ENCODE results near the gene KLC4. TPM values are rescaled to one million over a fixed set of nuclear protein-coding genes. Genes with fewer than 3 reads are reported as not detected.
A peak's percentile ranks its signal among the peaks of the same experiment; 100 is the strongest.
"Not testable (repeated sequence)": the region's sequence is repeated elsewhere in the genome, so short reads cannot be mapped to it uniquely, and the experiment has no call there.

KLC4 gene
- polyA plus RNA-seq, 2 of the 4 experiments (the other 2 are of a cell fraction), result 8.4 to 9.9 TPM

DNA sequence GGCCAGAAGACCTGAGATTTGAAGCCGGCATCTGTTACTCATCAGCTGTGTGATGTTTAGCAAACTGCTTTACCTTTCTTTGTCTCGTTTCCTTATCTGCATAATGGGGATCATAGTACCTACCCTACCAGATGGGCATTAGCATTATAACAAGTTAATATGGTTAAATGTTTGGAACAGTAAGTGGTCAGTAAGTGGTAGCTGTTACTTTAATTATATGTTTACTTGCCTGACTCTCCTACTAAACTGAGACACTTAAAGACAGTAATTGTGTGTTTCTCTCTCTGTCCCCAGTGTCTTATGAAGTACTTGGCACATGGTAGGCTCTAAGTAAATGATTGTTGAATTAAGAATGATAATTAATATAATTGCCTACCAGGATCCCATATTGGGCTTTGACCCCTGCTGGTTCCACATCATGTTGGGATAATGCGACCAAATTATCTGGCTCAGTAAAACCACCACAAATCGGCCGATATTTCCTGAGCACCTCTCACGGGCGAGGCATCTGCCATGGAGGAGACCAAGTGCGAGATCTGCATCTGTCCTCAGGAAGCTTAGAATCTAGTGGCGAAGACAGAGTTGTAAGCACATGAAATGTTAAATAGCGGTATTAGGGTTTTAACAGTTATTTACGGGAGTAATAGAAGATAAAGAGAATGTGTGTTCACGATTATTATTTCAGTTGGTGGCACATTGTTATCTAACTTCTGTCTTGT is 48.1 kb downstream of the KLC4 start:
- TF ChIP-seq TP53 (CRISPR knock-in tag; IDR thresholded peaks at IDR 0.05) (no peak), JUN (IDR thresholded peaks at IDR 0.05) (no peak), NFE2L2 (conservative IDR thresholded peaks at IDR 0.05; ENCODE audit: low read length) (no peak), HOXA7 (CRISPR knock-in tag; IDR thresholded peaks at IDR 0.05) (no peak), JUNB (IDR thresholded peaks at IDR 0.05) (no peak), POLR2A (IDR thresholded peaks at IDR 0.05; ENCODE audit: low read length) (no peak), EP300 (IDR thresholded peaks at IDR 0.05) (no peak), SREBF2 (IDR thresholded peaks at IDR 0.05) (no peak), MAZ (IDR thresholded peaks at IDR 0.05; ENCODE audit: borderline replicate concordance, low read depth, low read length) (no peak), KDM5A (IDR thresholded peaks at IDR 0.05) (no peak)
- TF ChIP-seq, protein P1, sequence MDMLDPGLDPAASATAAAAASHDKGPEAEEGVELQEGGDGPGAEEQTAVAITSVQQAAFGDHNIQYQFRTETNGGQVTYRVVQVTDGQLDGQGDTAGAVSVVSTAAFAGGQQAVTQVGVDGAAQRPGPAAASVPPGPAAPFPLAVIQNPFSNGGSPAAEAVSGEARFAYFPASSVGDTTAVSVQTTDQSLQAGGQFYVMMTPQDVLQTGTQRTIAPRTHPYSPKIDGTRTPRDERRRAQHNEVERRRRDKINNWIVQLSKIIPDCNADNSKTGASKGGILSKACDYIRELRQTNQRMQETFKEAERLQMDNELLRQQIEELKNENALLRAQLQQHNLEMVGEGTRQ (IDR thresholded peaks at IDR 0.05), result no peak
- FAIRE-seq, result no peak
- WGBS (ENCODE audit: missing lambda C conversion rate), result 87% methylated on average over 12 of the region's 12 CpGs
- no peak for ATAC-seq
- Histone ChIP-seq H3K9me3 (no peaks in the 10 kb centered on the region), H3K4me1 (no peaks in the 10 kb centered on the region), H3K4me3 (no peak overlapping the region), H3K27ac (no peak overlapping the region), H3K4me2 (no peak overlapping the region)
- no peak for DNase-seq (ENCODE audit: low read depth in 1 of 2, low spot score in 1 of 2)
- POLR2A ChIA-PET, result no interaction called here
- CTCF ChIA-PET, result interaction anchor here (0.6 kb wide), 1 partner anchor 290 kb away, joined by 3 read pairs; no protein-coding TSS in a partner anchor

GRCh38 chr6:43113431-43114260 is 54.2 kb downstream of the KLC4 start:
- Histone ChIP-seq H3K9me3 (no peaks in the 10 kb centered on the region), H3K4me3 (no peak overlapping the region), H3K4me2 (no peak overlapping the region), H3K27ac (no peak overlapping the region), H3K4me1 (no peaks in the 10 kb centered on the region)
- ChIA-PET CTCF (interaction anchor here (1.2 to 1.9 kb wide), 2 partner anchors 15 to 30 kb away, joined by 4 to 7 read pairs; no protein-coding TSS in a partner anchor), POLR2A (no interaction called here)
- DNase-seq (ENCODE audit: low read depth in 1 of 2, low spot score in 1 of 2) (no peak), FAIRE-seq (no peak), ATAC-seq (no peak)
- 93% methylated on average over 8 of the region's 12 CpGs for WGBS (ENCODE audit: missing lambda C conversion rate)
- TF ChIP-seq POLR2AphosphoS2 (conservative IDR thresholded peaks at IDR 0.05; ENCODE audit: low read length) (no peak), RAD21 (conservative IDR thresholded peaks at IDR 0.05 in 1 of 2, IDR thresholded peaks at IDR 0.05 in 1 of 2) (no peak), POLR2A (IDR thresholded peaks at IDR 0.05; ENCODE audit: low read length) (no peak), NFE2L2 (conservative IDR thresholded peaks at IDR 0.05; ENCODE audit: low read length) (no peak)
- TF ChIP-seq, protein P2, sequence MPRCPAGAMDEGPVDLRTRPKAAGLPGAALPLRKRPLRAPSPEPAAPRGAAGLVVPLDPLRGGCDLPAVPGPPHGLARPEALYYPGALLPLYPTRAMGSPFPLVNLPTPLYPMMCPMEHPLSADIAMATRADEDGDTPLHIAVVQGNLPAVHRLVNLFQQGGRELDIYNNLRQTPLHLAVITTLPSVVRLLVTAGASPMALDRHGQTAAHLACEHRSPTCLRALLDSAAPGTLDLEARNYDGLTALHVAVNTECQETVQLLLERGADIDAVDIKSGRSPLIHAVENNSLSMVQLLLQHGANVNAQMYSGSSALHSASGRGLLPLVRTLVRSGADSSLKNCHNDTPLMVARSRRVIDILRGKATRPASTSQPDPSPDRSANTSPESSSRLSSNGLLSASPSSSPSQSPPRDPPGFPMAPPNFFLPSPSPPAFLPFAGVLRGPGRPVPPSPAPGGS (IDR thresholded peaks at IDR 0.05), result no peak
- TF ChIP-seq, protein P1 (IDR thresholded peaks at IDR 0.05), result no peak

DNA sequence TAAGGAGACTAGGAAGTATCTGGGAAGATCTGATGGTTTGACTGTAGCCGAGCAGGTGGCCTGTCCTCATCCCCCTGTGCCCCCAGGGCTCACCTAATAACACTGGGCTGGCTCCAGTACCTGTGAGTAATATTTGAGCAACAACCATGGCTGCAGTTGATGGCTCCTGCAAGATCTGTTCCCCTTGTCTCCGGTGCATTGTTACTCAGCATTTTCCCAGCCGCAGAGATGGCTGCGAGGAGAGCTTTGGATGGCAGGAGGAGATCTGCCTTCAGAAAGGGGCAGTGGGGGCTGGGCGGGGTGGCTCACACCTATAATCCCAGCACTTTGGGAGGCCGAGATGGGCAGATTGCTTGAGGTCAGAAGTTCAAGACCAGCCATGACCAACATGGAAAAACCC is 55.9 kb downstream of the KLC4 start:
- FAIRE-seq (no peak), DNase-seq (ENCODE audit: low read depth in 1 of 2, low spot score in 1 of 2) (no peak), ATAC-seq (no peak)
- WGBS (ENCODE audit: missing lambda C conversion rate), result 80% methylated on average over 6 of the region's 6 CpGs
- Histone ChIP-seq H3K4me1 (no peaks in the 10 kb centered on the region), H3K27ac (peak overlapping the region in 1 of 2 experiments; percentile 13; a peak in 1 of 6 replicates), H3K4me3 (no peak overlapping the region), H3K9me3 (no peaks in the 10 kb centered on the region), H3K4me2 (no peak overlapping the region)
- TF ChIP-seq FOSB (CRISPR knock-in tag; IDR thresholded peaks at IDR 0.05), result no peak
- TF ChIP-seq RARB (CRISPR knock-in tag; IDR thresholded peaks at IDR 0.05), result no peak
- no peak for TF ChIP-seq CHD2 (IDR thresholded peaks at IDR 0.05; ENCODE audit: low read length, partially characterized antibody)
- no peak for TF ChIP-seq TFCP2L1 (CRISPR knock-in tag; IDR thresholded peaks at IDR 0.05)
- POLR2A ChIA-PET, result no interaction called here
- CTCF ChIA-PET, result interaction anchor here (0.9 kb wide), 1 partner anchor 10 kb away, joined by 4 read pairs; no protein-coding TSS in a partner anchor

- POLR2A ChIA-PET; H3K27ac ChIP-seq; FAIRE-seq; ATAC-seq; H3K4me3 ChIP-seq; CTCF ChIA-PET; DNase-seq (ENCODE audit: low read depth in 1 of 2, low spot score in 1 of 2); H3K9me3 ChIP-seq; H3K4me2 ChIP-seq; H3K4me1 ChIP-seq: not testable (repeated sequence)
- 91% methylated on average over 8 of the region's 8 CpGs for WGBS (ENCODE audit: missing lambda C conversion rate)
Observed at GRCh38 chr6:43117466-43117865, 58.0 kb downstream of the KLC4 start.

Measured in A549 (cell line).